ENCODE results near the gene SH3GL1. TPM values are rescaled to one million over a fixed set of nuclear protein-coding genes. Genes with fewer than 3 reads are reported as not detected.

Gene SH3GL1, protein sequence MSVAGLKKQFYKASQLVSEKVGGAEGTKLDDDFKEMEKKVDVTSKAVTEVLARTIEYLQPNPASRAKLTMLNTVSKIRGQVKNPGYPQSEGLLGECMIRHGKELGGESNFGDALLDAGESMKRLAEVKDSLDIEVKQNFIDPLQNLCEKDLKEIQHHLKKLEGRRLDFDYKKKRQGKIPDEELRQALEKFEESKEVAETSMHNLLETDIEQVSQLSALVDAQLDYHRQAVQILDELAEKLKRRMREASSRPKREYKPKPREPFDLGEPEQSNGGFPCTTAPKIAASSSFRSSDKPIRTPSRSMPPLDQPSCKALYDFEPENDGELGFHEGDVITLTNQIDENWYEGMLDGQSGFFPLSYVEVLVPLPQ
- total RNA-seq, result 83.2 and 84.9 TPM in 2 replicates

DNA sequence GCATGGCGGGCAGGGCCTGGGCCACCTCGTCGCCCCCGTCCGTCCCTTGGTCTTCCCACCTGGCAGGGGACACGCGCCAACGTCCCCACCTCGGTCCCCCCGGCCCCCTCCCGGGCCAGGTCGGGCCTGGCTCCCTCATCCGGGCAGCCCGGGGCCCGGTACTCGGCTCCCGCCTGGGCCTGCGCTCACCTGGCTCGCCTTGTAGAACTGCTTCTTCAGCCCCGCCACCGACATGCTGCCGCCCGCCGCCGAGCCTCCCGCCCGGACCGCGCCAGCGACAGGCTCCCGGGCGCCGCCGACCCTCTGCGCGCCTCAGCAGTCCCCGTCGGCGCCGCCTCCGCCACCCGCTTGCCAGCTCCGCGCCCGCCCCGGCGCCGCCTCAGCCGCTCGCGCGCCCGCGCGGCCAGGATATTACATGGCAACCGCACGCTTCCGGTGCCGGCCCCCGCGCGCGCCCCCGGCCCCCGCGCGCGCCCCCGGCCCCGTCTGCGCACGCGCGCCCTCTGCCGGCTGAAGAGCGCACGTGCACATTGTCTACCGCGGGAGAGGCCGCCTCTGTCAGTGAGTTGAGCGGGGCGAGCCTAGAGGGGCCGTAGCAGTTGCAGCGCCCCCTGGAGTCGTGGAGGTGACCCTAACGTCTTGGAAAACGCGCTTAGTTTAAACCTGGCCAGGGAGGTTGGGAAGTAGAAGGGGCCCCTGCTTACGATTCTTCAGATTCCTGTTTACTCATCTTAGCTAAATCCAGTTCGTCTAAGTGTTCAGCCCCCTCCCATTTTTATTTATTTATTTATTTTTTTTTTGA lies at the start of gene SH3GL1:
Gene SH3GL1, minus strand, starts transcription at position 413 of the 802 bp plus-strand sequence. Its CDS starts 179 bp downstream, at position 234.
- peaks cover 7% of the 10 kb centered on the region for H3K36me3 ChIP-seq (ENCODE audit: insufficient read depth, low read length)
- peak; percentile 86 for TF ChIP-seq CTCF (IDR thresholded peaks at IDR 0.05; ENCODE audit: extremely low read depth, low read depth, low read length)

GRCh38 chr19:4449639-4450028 lies 49.3 kb upstream of the SH3GL1 start:
- peaks cover 93% of the 10 kb centered on the region for H3K36me3 ChIP-seq (ENCODE audit: insufficient read depth, low read length)
- peaks cover 26% of the 10 kb centered on the region for H3K79me2 ChIP-seq (ENCODE audit: insufficient read depth, low read length)
- no peak overlapping the region for H3K27ac ChIP-seq (ENCODE audit: low read depth, low read length)
- H3K27me3 ChIP-seq (ENCODE audit: insufficient read depth, low read length), result no peaks in the 10 kb centered on the region
- TF ChIP-seq CTCF (IDR thresholded peaks at IDR 0.05; ENCODE audit: extremely low read depth, low read depth, low read length), result no peak
- peaks cover 33% of the 10 kb centered on the region for H4K20me1 ChIP-seq (ENCODE audit: insufficient read depth, low read length)
- H2AFZ ChIP-seq (ENCODE audit: low read length), result no peak overlapping the region
- H3K4me3 ChIP-seq (ENCODE audit: insufficient read depth, low read length), result no peak overlapping the region
- peak; percentile 72 for DNase-seq (ENCODE audit: insufficient read length, low spot score, missing footprints)
- no peak overlapping the region for H3K4me2 ChIP-seq (ENCODE audit: insufficient read depth, low read length)
- H3K4me1 ChIP-seq (ENCODE audit: insufficient read depth, low read length), result peaks cover under 1% of the 10 kb centered on the region
- H3K9me3 ChIP-seq (ENCODE audit: low read depth, low read length), result no peaks in the 10 kb centered on the region

More for the DNA sequence above, at the start of gene SH3GL1:
- Histone ChIP-seq H3K4me1 (ENCODE audit: insufficient read depth, low read length) (peaks cover 41% of the 10 kb centered on the region), H3K4me2 (ENCODE audit: insufficient read depth, low read length) (peak within 1 kb of the TSS; percentile 95), H2AFZ (ENCODE audit: low read length) (peak within 1 kb of the TSS; percentile 18), H3K27ac (ENCODE audit: low read depth, low read length) (peak within 1 kb of the TSS; percentile 96), H4K20me1 (ENCODE audit: insufficient read depth, low read length) (peaks cover 39% of the 10 kb centered on the region), H3K4me3 (ENCODE audit: insufficient read depth, low read length) (peak within 1 kb of the TSS; percentile 81), H3K27me3 (ENCODE audit: insufficient read depth, low read length) (no peaks in the 10 kb centered on the region), H3K9me3 (ENCODE audit: low read depth, low read length) (no peaks in the 10 kb centered on the region), H3K79me2 (ENCODE audit: insufficient read depth, low read length) (peaks cover 78% of the 10 kb centered on the region)
- DNase-seq (ENCODE audit: insufficient read length, low spot score, missing footprints), result peak; percentile 99

DNA sequence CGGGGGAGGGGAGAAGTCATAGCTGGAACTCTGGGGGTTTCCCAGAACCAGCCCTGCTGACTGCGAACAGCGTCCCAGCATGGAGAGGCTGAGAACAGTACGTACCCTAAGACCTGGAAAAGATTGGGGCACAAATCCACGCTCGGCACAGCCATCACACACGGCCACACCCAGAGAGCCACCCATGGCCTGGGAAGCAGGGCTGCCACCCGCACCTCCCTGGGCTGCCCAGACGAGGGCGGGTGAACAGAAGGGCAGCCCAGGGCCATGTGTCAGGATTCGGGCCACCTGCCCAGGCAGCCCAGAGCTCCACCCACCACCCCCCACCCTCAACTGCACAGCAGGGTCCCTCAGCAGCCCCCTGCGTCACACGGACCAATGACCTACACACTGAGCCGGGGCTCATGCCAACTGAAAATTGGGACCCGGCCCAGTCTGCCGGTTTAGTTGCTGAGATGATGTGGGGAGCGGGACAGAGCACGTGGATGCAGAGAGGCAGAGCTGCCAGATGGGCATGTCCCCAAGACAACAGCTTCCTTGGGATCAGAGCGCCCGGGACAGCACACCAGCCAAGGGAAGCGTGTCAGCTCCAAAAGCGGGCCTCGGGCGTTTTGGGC lies 48.8 kb upstream of the SH3GL1 start:
- peaks cover 21% of the 10 kb centered on the region for H3K79me2 ChIP-seq (ENCODE audit: insufficient read depth, low read length)
- H3K9me3 ChIP-seq (ENCODE audit: low read depth, low read length), result no peaks in the 10 kb centered on the region
- peak; percentile 60 for DNase-seq (ENCODE audit: insufficient read length, low spot score, missing footprints)
- TF ChIP-seq CTCF (IDR thresholded peaks at IDR 0.05; ENCODE audit: extremely low read depth, low read depth, low read length), result no peak
- no peaks in the 10 kb centered on the region for H3K27me3 ChIP-seq (ENCODE audit: insufficient read depth, low read length)
- H3K27ac ChIP-seq (ENCODE audit: low read depth, low read length), result no peak overlapping the region
- H3K4me3 ChIP-seq (ENCODE audit: insufficient read depth, low read length), result no peak overlapping the region
- H2AFZ ChIP-seq (ENCODE audit: low read length), result no peak overlapping the region
- H3K4me1 ChIP-seq (ENCODE audit: insufficient read depth, low read length), result no peaks in the 10 kb centered on the region
- H3K36me3 ChIP-seq (ENCODE audit: insufficient read depth, low read length), result peaks cover 90% of the 10 kb centered on the region
- no peak overlapping the region for H3K4me2 ChIP-seq (ENCODE audit: insufficient read depth, low read length)
- peaks cover 29% of the 10 kb centered on the region for H4K20me1 ChIP-seq (ENCODE audit: insufficient read depth, low read length)
